Fibroblast of lung (primary cell): ENCODE results near the gene LOXL4. TPM values are rescaled to one million over a fixed set of nuclear protein-coding genes. Genes with fewer than 3 reads are reported as not detected.

Experiments used
- DNase-seq, 2 donors: peaks; one replicate each; pipeline versions ENCODE4 v3.0.0 to v3.0.0-alpha.2; 2010; ENCODE audit warnings: low read depth in 2 of 2
- H2AFZ ChIP-seq: 2 replicates; pipeline ENCODE4 v1.5.1; 2012; ENCODE audit warnings: low read length, control low read depth, inconsistent platforms
- H3K27ac ChIP-seq: 2 replicates; pipeline ENCODE4 v1.5.1; 2011; ENCODE audit warnings: low read length, control low read depth; ENCODE audit not compliant: insufficient read depth
- H3K27me3 ChIP-seq: 2 replicates; pipeline ENCODE4 v1.5.1; 2011; ENCODE audit warnings: mild to moderate bottlenecking, low read length; ENCODE audit not compliant: control insufficient read depth, insufficient read depth
- H3K36me3 ChIP-seq: 2 replicates; pipeline ENCODE4 v1.5.1; 2011; ENCODE audit warnings: low read length; ENCODE audit not compliant: control insufficient read depth, insufficient read depth
- H3K4me1 ChIP-seq: 2 replicates; pipeline ENCODE4 v1.5.1; 2011; ENCODE audit warnings: low read length; ENCODE audit not compliant: control insufficient read depth, insufficient read depth; ENCODE audit errors: extremely low read depth
- H3K4me2 ChIP-seq: 2 replicates; pipeline ENCODE4 v1.5.1; 2011; ENCODE audit warnings: low read length, control low read depth; ENCODE audit not compliant: insufficient read depth; ENCODE audit errors: extremely low read depth
- H3K4me3 ChIP-seq, 4 experiments: fragments of 200-600 bp in 1 of 4; sonication (generic) in 1 of 4; replicated peaks in 1 of 4; 2 replicates each; pipeline ENCODE4 v1.5.1; 2011 to 2016; ENCODE audit warnings: low read length in 4 of 4, low read depth in 3 of 4, mild to moderate bottlenecking in 3 of 4, control low read depth in 2 of 4, inconsistent platforms in 1 of 4, mixed read lengths in 1 of 4; ENCODE audit not compliant: insufficient read depth in 1 of 4; ENCODE audit errors: control extremely low read depth in 1 of 4
- H3K79me2 ChIP-seq: 2 replicates; pipeline ENCODE4 v1.5.1; 2012; ENCODE audit warnings: mild to moderate bottlenecking, low read length, inconsistent platforms; ENCODE audit not compliant: control insufficient read depth, insufficient read depth
- H3K9ac ChIP-seq: 2 replicates; pipeline ENCODE4 v1.5.1; 2011; ENCODE audit warnings: mild to moderate bottlenecking, low read length, control low read depth; ENCODE audit not compliant: insufficient read depth
- H3K9me3 ChIP-seq: 2 replicates; pipeline ENCODE4 v1.5.1; 2012; ENCODE audit warnings: low read depth, low read length; ENCODE audit not compliant: control insufficient read depth, insufficient read depth
- H4K20me1 ChIP-seq: 2 replicates; pipeline ENCODE4 v1.5.1; 2011; ENCODE audit warnings: low read length; ENCODE audit not compliant: control insufficient read depth, insufficient read depth; ENCODE audit errors: extremely low read depth
- CTCF ChIP-seq, 2 donors: IDR thresholded peaks in 1 of 2; conservative IDR thresholded peaks in 1 of 2; 1 replicate in 1 of 2; 2 replicates in 1 of 2; pipeline ENCODE4 v1.5.1; 2011 to 2012; ENCODE audit warnings: low read length in 2 of 2, control low read depth in 1 of 2, inconsistent platforms in 1 of 2, low read depth in 1 of 2, mild to moderate bottlenecking in 1 of 2
- EZH2 ChIP-seq: IDR thresholded peaks from 2 replicates; pipeline ENCODE4 v1.5.1; 2012; ENCODE audit warnings: low read length, control low read depth, mild to moderate bottlenecking; ENCODE audit errors: missing control alignments
- polyA plus RNA-seq, 2 donors: library from polyadenylated mRNA; depleted of rRNA in 1 of 2; stranded (reverse) in 1 of 2; unstranded in 1 of 2; fragments of >200 nt; gene quantifications; 2 replicates each; pipeline ENCODE4 v1.2.1, GENCODE V29; 2011 to 2012; ENCODE audit warnings: missing spikeins in 1 of 2
- total RNA-seq: library from RNA; depleted of rRNA; stranded (reverse); fragments of >200 nt; gene quantifications from 2 replicates; pipeline ENCODE4 v1.2.1, GENCODE V29; 2014

LOXL4 gene
- total and polyA plus RNA-seq, 2 donors (not counting 1 experiment from before 2014, with no cell fraction given), result 73.0 to 75.1 TPM

GRCh38 chr10:98213740-98214139 is 54.3 kb downstream of the LOXL4 start:
- Histone ChIP-seq H3K9ac (no peak overlapping the region), H3K27ac (no peak overlapping the region), H3K36me3 (no peaks in the 10 kb centered on the region), H3K79me2 (no peaks in the 10 kb centered on the region), H3K4me1 (no peaks in the 10 kb centered on the region), H2AFZ (no peak overlapping the region), H3K27me3 (no peaks in the 10 kb centered on the region), H3K4me2 (no peak overlapping the region), H3K4me3 (no peak overlapping the region), H3K9me3 (no peaks in the 10 kb centered on the region), H4K20me1 (no peaks in the 10 kb centered on the region)
- no peak for DNase-seq
- no peak for TF ChIP-seq EZH2
- no peak for TF ChIP-seq CTCF (conservative IDR thresholded peaks at IDR 0.05 in 1 of 2, IDR thresholded peaks at IDR 0.05 in 1 of 2; ENCODE audit: low read depth in 1 of 2, low read length in 2 of 2)

GRCh38 chr10:98212196-98212595 is 55.8 kb downstream of the LOXL4 start:
- no peaks in the 10 kb centered on the region for H3K36me3 ChIP-seq
- no peak for TF ChIP-seq CTCF (conservative IDR thresholded peaks at IDR 0.05 in 1 of 2, IDR thresholded peaks at IDR 0.05 in 1 of 2; ENCODE audit: low read depth in 1 of 2, low read length in 2 of 2)
- no peak for TF ChIP-seq EZH2
- H3K27me3 ChIP-seq, result no peaks in the 10 kb centered on the region
- no peak for DNase-seq
- H4K20me1 ChIP-seq, result no peaks in the 10 kb centered on the region
- no peaks in the 10 kb centered on the region for H3K79me2 ChIP-seq
- no peak overlapping the region for H3K4me2 ChIP-seq
- H3K9me3 ChIP-seq, result no peaks in the 10 kb centered on the region
- no peak overlapping the region for H3K27ac ChIP-seq
- H3K4me1 ChIP-seq, result no peaks in the 10 kb centered on the region
- H3K9ac ChIP-seq, result no peak overlapping the region
- H2AFZ ChIP-seq, result no peak overlapping the region
- H3K4me3 ChIP-seq, result no peak overlapping the region

- Histone ChIP-seq H3K9me3 (no peaks in the 10 kb centered on the region), H3K36me3 (no peaks in the 10 kb centered on the region), H3K4me2 (no peak overlapping the region), H3K79me2 (no peaks in the 10 kb centered on the region), H3K27ac (no peak overlapping the region), H2AFZ (no peak overlapping the region), H3K9ac (no peak overlapping the region), H3K27me3 (no peaks in the 10 kb centered on the region), H4K20me1 (no peaks in the 10 kb centered on the region), H3K4me3 (no peak overlapping the region), H3K4me1 (no peaks in the 10 kb centered on the region)
- DNase-seq, result no peak
- no peak for TF ChIP-seq EZH2
These were observed 58.6 kb downstream of the LOXL4 start for GRCh38 chr10:98209441-98209840.
